ENCODE results near the gene GNA15.
A peak's percentile ranks its signal among the peaks of the same experiment; 100 is the strongest.

The GNA15 gene

DNA sequence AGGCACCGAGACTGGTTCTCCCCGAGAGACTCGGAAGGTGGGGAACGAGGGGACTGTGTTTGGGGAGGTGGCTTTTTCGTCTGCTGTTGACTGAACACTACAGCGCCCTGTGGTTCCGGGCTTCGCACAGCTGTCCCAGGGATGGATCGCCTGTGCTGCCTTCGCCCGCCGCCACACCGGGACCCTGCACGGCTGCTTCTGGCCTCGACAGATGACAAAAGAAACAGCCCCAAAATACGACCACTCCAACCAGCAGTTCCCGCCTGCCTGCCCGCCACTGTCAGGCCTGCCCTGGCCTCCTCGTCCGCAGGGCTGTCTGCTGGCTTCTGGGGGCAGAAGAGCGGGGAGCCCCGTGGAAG, 13.3 kb upstream of the GNA15 start:
- no peak for DNase-seq

- no peak for DNase-seq
Observed at GRCh38 chr19:3123088-3123721, 12.6 kb upstream of the GNA15 start.

DNA sequence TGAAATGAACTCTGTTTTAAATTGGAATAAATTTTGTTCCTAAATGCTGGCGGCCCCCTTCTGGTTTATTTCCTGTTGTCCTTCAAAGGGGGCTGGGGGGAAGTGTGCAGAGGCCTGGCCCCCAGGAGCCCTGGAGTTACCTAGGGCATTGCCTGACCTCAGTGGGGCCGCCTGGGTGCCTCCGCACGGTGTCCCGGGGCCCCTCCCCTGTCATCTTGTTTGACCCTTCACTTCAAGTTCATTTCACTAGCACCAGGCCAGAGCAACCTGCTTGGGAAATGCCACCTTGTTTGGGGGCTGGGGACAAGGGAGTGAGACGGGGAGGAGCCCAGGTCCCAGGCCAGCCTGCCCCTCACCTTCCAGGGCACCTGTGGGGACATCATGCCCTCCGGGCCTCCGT, 11.9 kb upstream of the GNA15 start:
- DNase-seq, result no peak

DNA sequence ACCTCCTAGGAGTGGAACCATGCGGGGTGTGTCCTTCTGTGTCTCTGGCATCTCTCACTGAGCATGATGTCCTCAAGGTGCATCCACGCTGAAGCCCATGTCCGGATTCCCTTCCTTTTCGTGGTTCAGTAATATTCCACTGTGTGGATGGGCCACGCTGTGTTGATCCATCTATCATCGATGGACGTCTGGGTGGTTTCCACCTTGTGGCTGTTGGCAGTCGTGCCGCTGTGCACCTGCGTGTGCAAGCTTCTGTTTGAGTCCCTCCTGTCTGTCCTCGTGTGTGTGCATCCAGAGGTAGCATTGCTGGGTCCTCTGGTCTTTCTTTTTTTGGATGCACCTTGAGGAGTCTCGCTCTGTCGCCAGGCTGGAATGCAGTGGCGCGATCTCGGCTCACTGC, 11.2 kb upstream of the GNA15 start:
- DNase-seq, result no peak

- DNase-seq, result peak; percentile 46 to 52
Observed at GRCh38 chr19:3125900-3126524, 9.8 kb upstream of the GNA15 start.

- DNase-seq, result peak; percentile 24 to 31
Observed at GRCh38 chr19:3129112-3129511, 6.7 kb upstream of the GNA15 start.

- DNase-seq, result no peak
Observed at GRCh38 chr19:3131168-3131567, 4.7 kb upstream of the GNA15 start.

DNA sequence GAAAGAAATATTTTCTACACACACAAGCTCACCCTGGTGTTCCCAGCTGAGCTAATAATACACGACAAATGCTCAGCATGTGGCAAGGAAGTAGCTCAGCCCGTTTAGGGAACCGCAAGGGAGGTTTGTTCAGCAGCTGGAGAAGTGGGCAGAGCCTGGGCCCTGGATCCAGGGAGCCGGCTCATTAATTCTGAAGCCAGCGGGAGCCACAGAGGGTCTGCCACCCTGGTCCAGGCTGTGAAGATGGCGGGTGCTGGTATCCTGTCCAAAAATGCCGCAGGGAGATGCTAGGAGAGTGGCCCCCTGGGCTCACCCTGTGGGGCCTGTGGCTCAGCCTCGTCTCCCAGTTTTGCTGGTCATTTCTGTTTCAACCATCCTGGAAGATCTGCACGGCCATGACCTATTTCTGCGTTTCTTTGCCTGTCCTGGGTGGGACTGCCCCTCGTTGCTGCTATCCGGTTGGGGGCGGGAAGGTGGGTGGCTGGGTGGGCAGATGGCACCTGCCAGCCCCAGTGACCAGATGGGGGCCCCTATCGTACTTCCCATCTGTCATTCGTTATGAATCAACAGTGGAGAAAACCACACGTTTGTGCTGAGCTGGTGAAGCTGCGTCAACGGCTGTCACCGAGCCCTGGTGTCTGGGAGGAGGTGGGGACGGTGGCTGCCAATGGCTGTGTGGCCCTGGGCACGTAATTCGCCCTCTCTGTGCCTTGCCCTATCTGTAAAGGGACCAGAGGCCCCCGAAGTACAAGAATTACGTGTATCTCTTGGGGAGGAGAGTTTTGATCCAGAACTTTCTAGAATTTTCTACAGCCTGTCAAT, 2.7 kb upstream of the GNA15 start:
- peak; percentile 82 to 87 for DNase-seq

DNA sequence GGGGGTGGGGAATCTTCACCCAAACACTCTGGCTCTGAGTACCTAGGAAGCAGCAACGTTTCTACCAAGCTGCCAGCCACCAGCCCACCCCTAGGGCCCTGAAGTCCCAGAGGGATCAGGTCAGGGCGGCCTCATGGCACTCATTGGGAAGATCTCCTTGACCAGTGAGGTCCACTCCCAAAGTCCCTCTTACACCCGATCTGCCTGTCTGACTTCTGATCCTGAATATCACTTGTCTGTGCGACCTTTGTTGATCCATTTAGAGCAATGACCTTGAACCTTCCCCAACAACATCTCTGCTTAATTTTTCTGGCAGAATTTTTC, 2.1 kb upstream of the GNA15 start:
- DNase-seq, result no peak

DNA sequence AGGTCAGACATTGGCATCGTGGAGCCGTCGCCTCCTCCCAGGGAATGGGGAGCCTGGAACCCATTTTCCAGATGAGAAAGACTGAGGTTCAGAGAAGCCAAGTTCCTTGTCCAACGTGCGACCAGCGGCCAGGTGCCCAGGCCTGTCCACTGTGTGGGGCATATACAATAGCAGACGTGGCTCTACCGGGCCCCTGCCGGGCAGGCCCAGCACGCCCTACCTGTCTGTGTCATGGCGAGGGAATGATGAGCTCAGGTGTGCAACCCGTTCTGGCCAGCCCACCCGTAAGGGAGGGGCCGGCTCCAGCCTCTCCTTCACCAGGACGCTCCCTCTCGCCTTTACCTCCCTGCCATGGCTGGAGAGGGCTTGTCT, 837 bp downstream of the GNA15 start:
- DNase-seq, result no peak

DNA sequence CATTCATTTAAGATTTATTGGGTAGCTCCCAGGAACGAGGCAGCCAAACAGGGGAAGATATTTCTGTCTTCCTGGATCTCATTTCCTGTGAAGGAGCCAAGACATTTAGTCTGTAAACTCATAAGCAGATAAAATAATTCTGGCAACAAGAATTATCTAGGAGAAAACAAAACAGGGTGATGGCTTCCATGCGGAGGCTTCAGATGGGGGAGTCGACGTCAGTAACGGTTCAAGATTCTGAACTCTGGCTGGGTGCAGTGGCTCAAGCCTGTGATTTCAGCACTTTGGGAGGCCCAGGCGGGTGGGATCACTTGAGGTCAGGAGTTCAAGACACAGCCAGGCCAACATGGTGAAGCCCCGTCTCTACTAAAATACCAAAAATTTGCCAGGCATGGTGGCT, 1.3 kb downstream of the GNA15 start:
- peak in 1 of 2 donors; percentile 28 for DNase-seq

DNA sequence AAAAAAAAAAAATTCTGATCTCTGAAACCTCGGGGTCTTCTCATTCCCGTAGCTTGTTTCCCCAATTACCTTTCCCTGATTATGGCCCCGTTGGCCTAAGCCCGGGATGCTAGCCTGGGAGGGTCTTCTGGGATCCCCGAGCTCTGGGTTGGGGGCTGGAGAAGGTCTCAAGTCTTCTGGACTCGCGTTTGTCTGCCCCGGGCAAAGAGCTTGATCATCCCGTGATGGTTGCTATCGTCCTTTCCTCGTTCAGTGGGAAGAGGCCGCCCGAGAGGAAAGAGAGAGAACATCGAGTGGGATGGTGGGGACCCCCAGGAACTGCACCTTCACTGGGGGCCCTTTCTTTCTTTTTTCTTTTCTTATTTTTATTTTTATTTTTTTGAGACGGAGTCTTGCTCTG, 2.4 kb downstream of the GNA15 start:
- DNase-seq, result no peak

DNA sequence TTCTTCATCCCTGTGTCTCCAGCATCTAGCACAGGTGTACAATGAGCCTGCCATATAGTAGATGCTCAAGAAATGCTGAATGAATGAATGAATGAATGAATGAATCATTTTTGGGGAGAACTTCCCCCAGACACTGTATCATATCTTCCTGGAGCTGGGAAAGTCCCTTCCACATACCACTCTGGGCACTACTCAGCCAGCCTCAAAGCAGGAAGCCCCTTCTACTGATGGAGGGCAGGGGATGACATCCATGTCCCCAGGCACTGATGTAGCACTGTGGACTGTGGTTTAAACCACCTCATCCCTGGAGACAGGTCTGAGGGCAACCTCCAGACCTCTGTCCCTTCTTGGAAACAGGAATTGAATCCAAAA, 4.8 kb downstream of the GNA15 start:
- DNase-seq, result no peak

DNA sequence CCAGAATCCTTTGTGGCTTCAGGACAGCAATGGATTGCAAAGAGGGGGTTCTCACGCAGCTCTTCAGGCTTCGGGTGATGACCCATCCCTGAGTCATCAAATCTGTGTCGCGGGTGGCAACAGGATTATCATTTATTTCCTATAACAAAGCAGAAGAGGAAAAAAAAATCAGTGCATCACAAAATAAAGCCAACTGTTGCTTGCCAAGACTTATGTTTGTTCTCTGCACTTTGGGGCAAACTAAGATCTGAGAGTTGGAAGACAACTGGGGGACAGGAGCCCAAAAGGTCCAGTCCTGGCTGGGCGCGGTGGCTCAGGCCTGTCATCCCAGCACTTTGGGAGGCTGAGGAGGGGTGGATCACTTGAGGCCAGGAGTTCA, 6.4 kb downstream of the GNA15 start:
- no peak for DNase-seq

DNA sequence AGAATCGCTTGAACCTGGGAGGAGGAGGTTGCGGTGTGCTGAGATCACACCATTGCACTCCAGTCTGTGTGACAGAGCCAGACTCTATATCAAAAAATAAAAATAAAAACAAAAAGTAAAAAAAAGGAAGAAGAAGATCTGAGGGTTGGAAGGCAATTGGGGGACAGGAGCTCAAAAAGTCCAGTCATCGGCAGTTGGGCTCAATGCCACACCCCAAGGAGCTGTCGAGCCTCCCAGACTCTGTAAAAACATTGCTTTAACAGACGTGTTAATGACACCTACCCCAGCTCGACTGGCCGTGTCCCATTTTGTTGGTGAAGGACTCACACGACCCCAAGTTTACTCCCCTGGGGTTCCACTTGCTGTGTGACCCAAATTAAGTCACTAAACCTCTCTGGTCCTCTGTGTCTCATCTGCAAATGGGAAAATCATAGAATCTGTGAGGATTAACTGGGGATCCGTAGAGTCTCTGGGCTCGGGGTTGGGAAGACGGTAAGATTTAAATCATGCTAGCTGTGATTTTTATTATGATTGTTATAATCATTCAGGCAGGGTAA, 7.0 kb downstream of the GNA15 start:
- peak in 1 of 2 donors; percentile 24 for DNase-seq

GRCh38 chr19:3145909-3146676, 10.3 kb downstream of the GNA15 start:
- peak; percentile 74 to 83 for DNase-seq

DNA sequence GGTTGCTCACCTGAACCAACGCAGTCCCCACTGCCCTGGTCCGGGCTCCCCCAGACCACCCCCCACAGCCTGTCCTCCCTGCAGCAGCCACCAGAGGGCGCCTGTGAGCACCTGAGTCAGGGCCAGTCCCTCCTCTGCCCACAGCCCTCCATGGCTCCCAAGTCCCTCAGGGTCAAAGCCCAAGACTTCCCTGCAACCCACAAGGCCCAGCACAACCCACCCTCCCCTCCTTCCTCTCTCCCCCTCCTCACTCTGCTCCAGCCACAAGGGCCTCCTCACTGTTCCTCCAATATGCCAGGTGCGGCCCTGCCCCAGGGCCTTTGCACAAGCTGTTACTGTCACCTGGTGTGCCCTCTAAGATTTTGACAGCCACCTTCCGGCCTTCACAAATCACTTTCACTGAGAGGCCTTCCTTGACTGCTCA, 10.9 kb downstream of the GNA15 start:
- DNase-seq, result peak; percentile 35 to 38

GRCh38 chr19:3148503-3148902, 12.7 kb downstream of the GNA15 start:
- no peak for DNase-seq

- no peak for DNase-seq
Observed at GRCh38 chr19:3149089-3149488, 13.3 kb downstream of the GNA15 start.

DNA sequence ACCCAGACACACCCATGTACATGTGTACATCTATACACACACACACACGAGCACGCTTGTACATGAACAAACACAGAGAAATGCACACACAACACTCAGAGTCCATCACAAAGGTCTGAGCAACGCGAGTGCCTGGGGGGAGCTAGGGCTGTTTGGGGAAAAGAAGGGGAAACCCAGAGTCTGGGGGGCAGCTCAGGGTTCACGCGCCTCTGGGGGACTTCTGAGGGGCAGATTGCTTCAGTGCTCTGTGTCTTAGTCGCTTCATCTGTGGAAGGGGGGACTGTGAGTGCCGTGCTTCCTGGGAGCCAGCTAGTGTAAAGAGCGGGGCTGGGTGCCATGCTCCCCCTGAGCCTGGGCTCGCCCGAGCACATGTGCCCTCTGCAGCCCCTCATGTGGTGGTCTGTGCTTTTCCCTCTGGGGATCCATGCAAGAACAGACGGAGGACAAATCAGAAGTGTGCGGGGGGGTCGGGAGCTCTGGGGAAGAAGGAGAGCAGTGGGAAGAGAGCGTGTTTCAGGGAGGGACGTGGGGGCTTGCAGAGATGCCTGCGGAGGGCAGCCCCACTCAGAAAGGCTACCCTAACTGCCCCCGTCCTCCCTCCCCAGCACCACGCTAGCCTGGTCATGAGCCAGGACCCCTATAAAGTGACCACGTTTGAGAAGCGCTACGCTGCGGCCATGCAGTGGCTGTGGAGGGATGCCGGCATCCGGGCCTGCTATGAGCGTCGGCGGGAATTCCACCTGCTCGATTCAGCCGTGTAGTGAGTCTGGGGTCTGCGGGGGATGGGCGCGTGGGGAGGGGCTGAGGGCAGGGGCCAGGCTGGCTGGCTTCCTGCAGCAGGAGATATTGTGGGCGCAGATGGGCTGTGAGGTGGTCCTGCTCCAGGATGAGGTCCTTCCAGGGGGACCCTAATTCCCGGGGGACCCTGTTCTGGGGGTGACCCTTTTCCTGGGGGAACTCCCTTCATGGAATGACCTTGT, 14.0 kb downstream of the GNA15 start:
- no peak for DNase-seq

DNA sequence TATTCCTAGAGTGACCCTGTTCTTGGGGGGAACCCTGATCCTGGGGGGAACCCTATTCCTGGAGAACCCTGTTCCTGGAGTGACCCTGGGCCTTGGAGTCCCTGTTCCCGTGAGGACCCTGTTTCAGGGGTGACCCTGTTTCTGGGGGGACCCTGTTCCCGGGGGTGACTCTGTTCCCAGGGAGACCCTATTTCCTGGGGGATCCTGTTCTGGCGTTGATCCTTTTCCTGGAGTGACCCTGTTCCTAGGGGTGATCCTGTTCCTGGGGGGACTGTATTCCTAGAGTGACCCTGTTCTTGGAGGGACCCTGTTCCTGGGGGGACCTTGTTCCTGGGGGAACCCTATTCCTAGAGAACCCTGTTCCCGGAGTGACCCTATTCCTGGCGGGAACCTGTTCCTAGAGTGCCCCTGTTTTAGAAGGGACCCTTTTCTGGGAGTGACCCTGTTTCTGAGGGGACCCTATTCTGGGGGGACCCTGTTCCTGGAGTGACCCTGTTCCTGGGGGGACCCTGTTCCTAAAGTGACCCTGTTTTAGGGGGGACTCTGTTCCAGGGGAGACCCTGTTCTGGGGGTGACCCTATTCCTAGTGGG, 15.0 kb downstream of the GNA15 start:
- DNase-seq, result no peak
